Measurements from ENCODE around the gene SERPINH1. TPM values are rescaled to one million over a fixed set of nuclear protein-coding genes. Genes with fewer than 3 reads are reported as not detected.

Gene SERPINH1
- total and polyA plus RNA-seq, 2 donors (not counting 3 experiments of a cell fraction or from before 2014, with no cell fraction given): 409 to 816 TPM

- TF ChIP-seq CTCF (IDR thresholded peaks at IDR 0.05; ENCODE audit: extremely low read depth in 1 of 2, insufficient read depth in 1 of 2, low read depth in 1 of 2, low read length in 2 of 2): no peak
- TF ChIP-seq MAX (IDR thresholded peaks at IDR 0.05; ENCODE audit: insufficient read depth, insufficient read length): no peak
- TF ChIP-seq POLR2AphosphoS5 (IDR thresholded peaks at IDR 0.05; ENCODE audit: insufficient read depth, low read depth, low read length): no peak
- TF ChIP-seq MYC (IDR thresholded peaks at IDR 0.05; ENCODE audit: low read depth, low read length): no peak
- TF ChIP-seq GATA2 (IDR thresholded peaks at IDR 0.05; ENCODE audit: insufficient read depth, insufficient read length, low read depth, low read length): no peak
- no peak for TF ChIP-seq EZH2 (IDR thresholded peaks at IDR 0.05; ENCODE audit: borderline replicate concordance, low read depth, low read length, severe bottlenecking)
- TF ChIP-seq JUN (IDR thresholded peaks at IDR 0.05; ENCODE audit: borderline replicate concordance, insufficient read depth, insufficient read length, low read depth): no peak
- H3K9ac ChIP-seq (replicated peaks; ENCODE audit: extremely low read depth, insufficient read depth, low read length): no peak overlapping the region
- H3K79me2 ChIP-seq (ENCODE audit: control insufficient read depth, insufficient read depth, low read length): no peaks in the 10 kb centered on the region
- no peak overlapping the region for H3K4me2 ChIP-seq (ENCODE audit: insufficient read depth, low read length)
- no peaks in the 10 kb centered on the region for H3K27me3 ChIP-seq (ENCODE audit: control insufficient read depth in 2 of 2, insufficient read depth in 2 of 2, low read length in 2 of 2)
- CTCF ChIA-PET: interaction anchor here (9.1 kb wide), 1 partner anchor 18 kb away, joined by 107 read pairs; the partner anchor contains the start of gene SERPINH1
- H3K36me3 ChIP-seq (ENCODE audit: control insufficient read depth in 2 of 2, extremely low read depth in 1 of 2, insufficient read depth in 2 of 2, low read length in 2 of 2): no peaks in the 10 kb centered on the region
- H3K27ac ChIP-seq (ENCODE audit: insufficient read depth, low read depth, low read length): no peak overlapping the region
- POLR2A ChIA-PET: no interaction called here
- BruUV-seq (replicated peaks): no TSS peak
- no peaks in the 10 kb centered on the region for H3K9me1 ChIP-seq (replicated peaks; ENCODE audit: control insufficient read depth, extremely low read depth, insufficient read depth, low read length)
- H3K4me3 ChIP-seq (replicated peaks in 1 of 3; ENCODE audit: insufficient read depth in 1 of 3, low read depth in 1 of 3, low read length in 3 of 3): no peak overlapping the region
- intact Hi-C loops (cut with micrococcal nuclease) (no loop called here), dilution Hi-C loops (cut with MboI; ENCODE audit: extremely low pct_ligation_motif_present, low sequenced_read_pairs) (no loop called here)
- H2AFZ ChIP-seq (ENCODE audit: low read depth, low read length): no peak overlapping the region
- DNase-seq (ENCODE audit: low read depth, low spot score) (no peak), FAIRE-seq (no peak)
- H3K9me3 ChIP-seq (replicated peaks; ENCODE audit: control insufficient read depth, insufficient read depth, low read length): no peaks in the 10 kb centered on the region
- no peaks in the 10 kb centered on the region for H4K20me1 ChIP-seq (replicated peaks; ENCODE audit: control insufficient read depth, extremely low read depth, insufficient read depth, low read length)
- H3K4me1 ChIP-seq (ENCODE audit: control insufficient read depth, extremely low read depth, insufficient read depth, low read length): peaks cover 21% of the 10 kb centered on the region
These were observed 17.8 kb downstream of the SERPINH1 start for GRCh38 chr11:75579841-75580240.
